ENCODE data around the gene PYCR2. TPM values are rescaled to one million over a fixed set of nuclear protein-coding genes. Genes with fewer than 3 reads are reported as not detected.
"Not testable (repeated sequence)": the region's sequence is repeated elsewhere in the genome, so short reads cannot be mapped to it uniquely, and the experiment has no call there.

PYCR2 gene
- total RNA-seq, 2 experiments from 2014 or later = 24.1 to 26.2 TPM

GRCh38 chr1:225941187-225941941 is 17.3 kb upstream of the PYCR2 start, which contains the start of gene LEFTY2:
Gene LEFTY2 (minus strand): TSS chr1:225941220. CDS start chr1:225941140, 80 bp downstream.
- peaks cover 11% of the 10 kb centered on the region for H3K4me1 ChIP-seq (ENCODE audit: insufficient read depth, low read length)
- ATAC-seq (ENCODE audit: poor library complexity) (no peak), DNase-seq (no peak)
- no peak for TF ChIP-seq CTCF (IDR thresholded peaks at IDR 0.05)
- CTCF ChIA-PET = no interaction called here
- no peaks in the 10 kb centered on the region for H3K36me3 ChIP-seq (ENCODE audit: insufficient read depth, low read length)
- intact Hi-C loops (cut with DNase I, micrococcal nuclease) = no loop called here
- H3K4me1 Mint-ChIP-seq (ENCODE audit: low read depth) = peaks cover 12% of the 10 kb centered on the region
- H3K36me3 Mint-ChIP-seq (ENCODE audit: low read depth) = no peaks in the 10 kb centered on the region
- H3K27ac Mint-ChIP-seq = no peak within 1 kb of the TSS
- no peak within 1 kb of the TSS for H3K4me3 ChIP-seq (ENCODE audit: low read length)
- H3K27ac ChIP-seq (ENCODE audit: low read depth in 1 of 2, low read length in 2 of 2) = no peak within 1 kb of the TSS
- H3K27me3 Mint-ChIP-seq = peaks cover 3% of the 10 kb centered on the region
- no peaks in the 10 kb centered on the region for H3K9me3 Mint-ChIP-seq
- no peaks in the 10 kb centered on the region for H3K27me3 ChIP-seq (ENCODE audit: control insufficient read depth in 1 of 2, insufficient read depth in 2 of 2, low read length in 2 of 2)
- H3K9me3 ChIP-seq (ENCODE audit: control insufficient read depth in 1 of 2, insufficient read depth in 1 of 2, low read length in 2 of 2) = no peaks in the 10 kb centered on the region
- H3K4me3 Mint-ChIP-seq = no peak within 1 kb of the TSS
- POLR2A ChIA-PET = interaction anchor here (0.6 to 0.8 kb wide), 2 partner anchors 164 to 1531 kb away, joined by 3 read pairs; partner anchors contain the start of gene SRP9

- ATAC-seq (ENCODE audit: poor library complexity) (no peak), DNase-seq (no peak)
- Histone ChIP-seq H3K4me1 (ENCODE audit: insufficient read depth, low read length) (peaks cover 11% of the 10 kb centered on the region), H3K27ac (ENCODE audit: low read depth in 1 of 2, low read length in 2 of 2) (no peak overlapping the region), H3K9me3 (ENCODE audit: control insufficient read depth in 1 of 2, insufficient read depth in 1 of 2, low read length in 2 of 2) (no peaks in the 10 kb centered on the region), H3K36me3 (ENCODE audit: insufficient read depth, low read length) (no peaks in the 10 kb centered on the region), H3K4me3 (ENCODE audit: low read length) (no peak overlapping the region), H3K27me3 (ENCODE audit: control insufficient read depth in 1 of 2, insufficient read depth in 2 of 2, low read length in 2 of 2) (no peaks in the 10 kb centered on the region)
- Mint-ChIP-seq H3K9me3 (no peaks in the 10 kb centered on the region), H3K27me3 (peaks cover 3% of the 10 kb centered on the region), H3K36me3 (ENCODE audit: low read depth) (no peaks in the 10 kb centered on the region), H3K4me3 (no peak overlapping the region), H3K4me1 (ENCODE audit: low read depth) (peaks cover 12% of the 10 kb centered on the region), H3K27ac (no peak overlapping the region)
- ChIA-PET POLR2A (no interaction called here), CTCF (no interaction called here)
- no peak for TF ChIP-seq CTCF (IDR thresholded peaks at IDR 0.05)
- intact Hi-C loops (cut with DNase I, micrococcal nuclease) = no loop called here
These were observed 16.5 kb upstream of the PYCR2 start for GRCh38 chr1:225940385-225941151.

- H3K36me3 ChIP-seq (ENCODE audit: insufficient read depth, low read length); H3K4me3 ChIP-seq (ENCODE audit: low read length); H3K27ac Mint-ChIP-seq; H3K9me3 Mint-ChIP-seq; ATAC-seq (ENCODE audit: poor library complexity); H3K4me1 ChIP-seq (ENCODE audit: insufficient read depth, low read length); CTCF ChIA-PET; intact Hi-C loops (cut with DNase I, micrococcal nuclease); H3K27me3 Mint-ChIP-seq; POLR2A ChIA-PET; H3K27ac ChIP-seq (ENCODE audit: low read depth in 1 of 2, low read length in 2 of 2); H3K4me3 Mint-ChIP-seq; DNase-seq; H3K9me3 ChIP-seq (ENCODE audit: control insufficient read depth in 1 of 2, insufficient read depth in 1 of 2, low read length in 2 of 2); H3K36me3 Mint-ChIP-seq (ENCODE audit: low read depth); H3K4me1 Mint-ChIP-seq (ENCODE audit: low read depth); H3K27me3 ChIP-seq (ENCODE audit: control insufficient read depth in 1 of 2, insufficient read depth in 2 of 2, low read length in 2 of 2): not testable (repeated sequence)
These were observed 15.9 kb upstream of the PYCR2 start for GRCh38 chr1:225939939-225940310.

GRCh38 chr1:225939097-225939938 is 15.3 kb upstream of the PYCR2 start:
- H3K9me3 Mint-ChIP-seq; H3K27me3 Mint-ChIP-seq; H3K27ac Mint-ChIP-seq; H3K4me1 ChIP-seq (ENCODE audit: insufficient read depth, low read length); POLR2A ChIA-PET; DNase-seq; H3K9me3 ChIP-seq (ENCODE audit: control insufficient read depth in 1 of 2, insufficient read depth in 1 of 2, low read length in 2 of 2); H3K27ac ChIP-seq (ENCODE audit: low read depth in 1 of 2, low read length in 2 of 2); H3K36me3 Mint-ChIP-seq (ENCODE audit: low read depth); H3K27me3 ChIP-seq (ENCODE audit: control insufficient read depth in 1 of 2, insufficient read depth in 2 of 2, low read length in 2 of 2); CTCF ChIA-PET; H3K4me1 Mint-ChIP-seq (ENCODE audit: low read depth); H3K4me3 ChIP-seq (ENCODE audit: low read length); ATAC-seq (ENCODE audit: poor library complexity); intact Hi-C loops (cut with DNase I, micrococcal nuclease); H3K36me3 ChIP-seq (ENCODE audit: insufficient read depth, low read length); H3K4me3 Mint-ChIP-seq: not testable (repeated sequence)
